ENCODE measurements around the gene ZNF22. TPM values are rescaled to one million over a fixed set of nuclear protein-coding genes. Genes with fewer than 3 reads are reported as not detected.

The ZNF22 gene
- total and polyA plus RNA-seq, 12 donors, result 11.0 to 17.2 (median 15.6) TPM

DNA sequence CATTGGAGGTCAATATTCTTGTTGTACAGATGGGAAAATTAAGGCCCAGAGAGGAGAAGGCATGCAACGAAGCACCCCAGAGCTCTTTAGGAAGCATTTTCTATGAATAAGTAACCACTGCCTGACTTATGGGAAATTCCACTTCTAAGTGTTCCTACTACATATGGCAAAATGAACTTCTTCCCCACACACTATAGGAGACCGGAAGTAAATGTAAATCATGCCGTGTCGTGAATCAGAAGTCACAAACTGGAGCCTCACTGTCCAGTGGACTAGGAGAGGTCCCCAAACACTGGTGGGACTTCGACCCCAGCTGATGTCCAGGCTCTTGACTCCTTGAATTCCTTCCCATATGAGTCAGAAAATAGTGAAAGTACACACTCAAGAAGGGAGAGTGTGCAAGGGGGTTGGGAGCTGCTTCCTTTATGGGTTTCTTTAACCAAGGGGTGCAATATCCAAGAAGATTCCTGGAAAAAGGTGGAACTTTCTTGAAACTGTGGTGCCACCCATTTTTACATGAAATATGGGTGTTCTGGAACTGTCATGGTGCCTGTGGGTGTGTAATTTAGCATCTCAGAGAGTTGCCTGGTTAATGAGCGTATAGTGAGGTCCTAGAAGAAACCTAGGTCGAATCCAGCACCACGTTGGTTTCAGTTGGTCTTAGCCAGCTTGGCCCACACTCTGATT is 34.5 kb upstream of the ZNF22 start:
- Histone ChIP-seq H3K4me3 (no peak overlapping the region), H3K36me3 (peaks cover 0 to 24% (median 7%) of the 10 kb centered on the region in 9 donors), H3K27ac (peak overlapping the region in 9 of 10 donors; percentile 86 to 98 (median 92)), H3K4me1 (peaks cover 46 to 95% (median 90%) of the 10 kb centered on the region in 9 donors), H3K9me3 (no peaks in the 10 kb centered on the region), H3K27me3 (no peaks in the 10 kb centered on the region)
- TF ChIP-seq, protein P1, sequence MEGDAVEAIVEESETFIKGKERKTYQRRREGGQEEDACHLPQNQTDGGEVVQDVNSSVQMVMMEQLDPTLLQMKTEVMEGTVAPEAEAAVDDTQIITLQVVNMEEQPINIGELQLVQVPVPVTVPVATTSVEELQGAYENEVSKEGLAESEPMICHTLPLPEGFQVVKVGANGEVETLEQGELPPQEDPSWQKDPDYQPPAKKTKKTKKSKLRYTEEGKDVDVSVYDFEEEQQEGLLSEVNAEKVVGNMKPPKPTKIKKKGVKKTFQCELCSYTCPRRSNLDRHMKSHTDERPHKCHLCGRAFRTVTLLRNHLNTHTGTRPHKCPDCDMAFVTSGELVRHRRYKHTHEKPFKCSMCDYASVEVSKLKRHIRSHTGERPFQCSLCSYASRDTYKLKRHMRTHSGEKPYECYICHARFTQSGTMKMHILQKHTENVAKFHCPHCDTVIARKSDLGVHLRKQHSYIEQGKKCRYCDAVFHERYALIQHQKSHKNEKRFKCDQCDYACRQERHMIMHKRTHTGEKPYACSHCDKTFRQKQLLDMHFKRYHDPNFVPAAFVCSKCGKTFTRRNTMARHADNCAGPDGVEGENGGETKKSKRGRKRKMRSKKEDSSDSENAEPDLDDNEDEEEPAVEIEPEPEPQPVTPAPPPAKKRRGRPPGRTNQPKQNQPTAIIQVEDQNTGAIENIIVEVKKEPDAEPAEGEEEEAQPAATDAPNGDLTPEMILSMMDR (IDR thresholded peaks at IDR 0.05), result no peak
- 67 to 70% methylated on average over 8 of the region's 8 CpGs for WGBS, 2 donors
- intact Hi-C loops (cut with DNase I), result no loop called here
- ATAC-seq (no peak), DNase-seq (peak in 1 of 2 donors; percentile 1)

DNA sequence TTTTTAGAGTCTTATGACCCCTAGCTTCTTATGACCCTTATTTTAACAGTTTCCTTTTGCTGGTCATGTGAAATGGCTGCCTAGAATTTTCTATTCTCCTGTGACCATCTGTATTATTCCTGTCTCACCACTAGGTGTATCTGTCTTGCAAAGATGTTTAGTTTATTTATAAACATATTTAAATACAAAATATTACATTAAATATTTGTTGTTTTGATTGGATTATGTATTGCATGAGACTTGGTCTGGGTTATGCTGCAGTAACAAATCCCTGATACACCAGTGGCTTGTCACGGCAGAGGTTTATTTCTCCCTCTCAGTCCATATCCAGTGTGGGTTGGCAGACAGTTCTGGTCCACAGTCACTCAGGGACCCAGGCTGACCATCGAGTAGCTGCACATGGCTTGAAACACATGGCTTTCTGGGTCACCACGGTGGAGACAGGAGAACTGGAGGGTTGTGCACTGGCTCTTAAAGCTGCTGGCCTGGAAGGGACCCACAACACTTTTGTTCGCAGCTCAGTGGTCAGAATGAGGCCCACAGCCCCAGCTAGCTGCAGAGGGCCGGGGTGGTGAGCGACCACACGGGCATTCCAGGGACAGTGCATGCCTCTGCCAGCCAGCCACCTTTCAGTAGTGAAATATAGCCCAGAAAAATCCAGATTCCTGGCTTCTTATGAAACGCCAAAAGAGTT is 33.8 kb upstream of the ZNF22 start:
- ATAC-seq, result no peak
- H3K9me3 ChIP-seq, result no peaks in the 10 kb centered on the region
- H3K4me1 ChIP-seq, result peaks cover 46 to 88% (median 83%) of the 10 kb centered on the region in 9 donors
- H3K27me3 ChIP-seq, result no peaks in the 10 kb centered on the region
- TF ChIP-seq, protein P1 (IDR thresholded peaks at IDR 0.05), result peak in 5 of 9 donors; percentile 23 to 34 (median 26)
- intact Hi-C loops (cut with DNase I), result no loop called here
- peaks cover 0 to 31% (median 14%) of the 10 kb centered on the region in 9 donors for H3K36me3 ChIP-seq
- peak overlapping the region in 9 of 10 donors; percentile 24 to 98 (median 92) for H3K27ac ChIP-seq
- DNase-seq, result no peak
- WGBS, 2 donors, result 62% methylated on average over 8 of the region's 8 CpGs
- H3K4me3 ChIP-seq, result no peak overlapping the region

DNA sequence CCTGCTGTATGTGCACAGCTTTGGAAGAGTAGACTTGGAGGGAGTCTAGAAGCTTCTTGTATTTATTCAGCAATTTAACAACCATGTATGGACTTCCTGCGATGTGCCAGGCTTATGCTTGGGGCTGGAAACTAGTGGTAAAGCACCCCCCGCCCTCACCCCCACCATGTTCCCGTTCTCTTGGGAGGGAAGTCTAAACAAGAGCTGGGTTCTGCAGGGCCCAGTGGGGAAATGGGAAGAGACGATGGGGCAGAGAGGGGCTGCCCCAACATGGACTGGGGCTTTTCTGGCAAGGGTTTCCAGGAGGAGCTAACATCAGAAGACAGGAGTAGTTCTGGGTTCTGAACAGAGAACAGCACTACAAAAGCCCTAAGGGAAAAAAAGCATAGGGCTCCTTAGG is 33.1 kb upstream of the ZNF22 start:
- peaks cover 47 to 88% (median 77%) of the 10 kb centered on the region in 9 donors for H3K4me1 ChIP-seq
- no peak for DNase-seq
- H3K9me3 ChIP-seq, result no peaks in the 10 kb centered on the region
- intact Hi-C loops (cut with DNase I), result no loop called here
- TF ChIP-seq, protein P1 (IDR thresholded peaks at IDR 0.05), result no peak
- peak overlapping the region in 9 of 10 donors; percentile 24 to 98 (median 92) for H3K27ac ChIP-seq
- ATAC-seq, result no peak
- WGBS, 2 donors, result 72 to 79% methylated on average over 4 of the region's 4 CpGs
- H3K27me3 ChIP-seq, result no peaks in the 10 kb centered on the region
- peak overlapping the region in 2 of 10 donors; percentile 3 to 13 for H3K4me3 ChIP-seq
- H3K36me3 ChIP-seq, result peaks cover 0 to 38% (median 17%) of the 10 kb centered on the region in 9 donors

DNA sequence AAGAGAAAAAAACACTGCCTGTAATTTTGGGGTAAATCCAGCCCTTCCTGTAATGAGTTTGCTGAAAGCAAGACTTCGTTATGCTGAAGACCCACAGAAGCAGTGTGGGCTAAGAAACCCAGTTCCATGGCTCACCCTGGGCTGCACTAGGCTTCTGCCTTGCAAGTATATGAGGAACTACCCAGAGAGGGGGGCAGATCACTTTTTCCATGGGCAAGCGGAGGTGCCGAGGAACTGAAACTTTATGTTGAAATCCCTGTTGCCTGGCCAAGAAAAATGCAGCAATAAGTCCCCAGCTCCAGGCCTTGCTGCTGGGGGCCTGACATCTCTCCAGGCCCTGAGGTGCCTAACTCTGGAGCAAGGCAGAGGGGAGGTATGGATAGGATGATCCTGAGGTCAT is 32.6 kb upstream of the ZNF22 start:
- DNase-seq (no peak), ATAC-seq (peak in 6 of 8 donors; percentile 11 to 44 (median 24))
- Histone ChIP-seq H3K4me1 (peaks cover 47 to 88% (median 77%) of the 10 kb centered on the region in 9 donors), H3K27ac (peak overlapping the region in 9 of 10 donors; percentile 24 to 98 (median 92)), H3K4me3 (peak overlapping the region in 3 of 10 donors; percentile 1 to 13 (median 3)), H3K9me3 (no peaks in the 10 kb centered on the region), H3K36me3 (peaks cover 0 to 43% (median 17%) of the 10 kb centered on the region in 9 donors), H3K27me3 (no peaks in the 10 kb centered on the region)
- TF ChIP-seq, protein P1 (IDR thresholded peaks at IDR 0.05), result no peak
- intact Hi-C loops (cut with DNase I), result no loop called here
- WGBS, 2 donors, result 23 to 34% methylated on average over 3 of the region's 3 CpGs
